ENCODE results near the gene SUGP2.
A peak's percentile ranks its signal among the peaks of the same experiment; 100 is the strongest.

SUGP2 gene

GRCh38 chr19:19059018-19059836 is 25.9 kb upstream of the SUGP2 start:
- no peak for FAIRE-seq

DNA sequence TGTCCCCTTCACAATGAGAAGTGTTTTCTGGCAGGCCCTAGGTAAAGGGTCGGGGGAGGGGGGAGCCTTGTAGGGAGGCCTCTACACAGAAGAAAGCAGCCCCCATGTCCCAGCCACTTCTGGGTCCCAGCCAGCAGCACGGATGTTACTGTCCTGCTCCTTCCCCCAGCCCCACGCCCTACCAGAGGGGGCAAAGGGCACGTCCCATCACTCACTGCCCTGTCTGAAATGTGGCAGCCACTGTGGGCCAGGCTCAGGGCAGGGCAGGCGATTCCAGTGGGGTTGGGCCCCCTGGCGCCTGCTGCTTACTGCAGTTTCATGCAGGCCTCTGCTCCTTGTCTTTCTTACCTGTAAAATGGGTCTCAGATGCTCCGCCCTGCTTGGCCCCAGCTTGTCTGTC is 24.4 kb upstream of the SUGP2 start:
- no peak for FAIRE-seq

- FAIRE-seq: no peak
Observed at GRCh38 chr19:19057317-19057716, 24.0 kb upstream of the SUGP2 start.

GRCh38 chr19:19056636-19057275 is 23.4 kb upstream of the SUGP2 start:
- no peak for FAIRE-seq

DNA sequence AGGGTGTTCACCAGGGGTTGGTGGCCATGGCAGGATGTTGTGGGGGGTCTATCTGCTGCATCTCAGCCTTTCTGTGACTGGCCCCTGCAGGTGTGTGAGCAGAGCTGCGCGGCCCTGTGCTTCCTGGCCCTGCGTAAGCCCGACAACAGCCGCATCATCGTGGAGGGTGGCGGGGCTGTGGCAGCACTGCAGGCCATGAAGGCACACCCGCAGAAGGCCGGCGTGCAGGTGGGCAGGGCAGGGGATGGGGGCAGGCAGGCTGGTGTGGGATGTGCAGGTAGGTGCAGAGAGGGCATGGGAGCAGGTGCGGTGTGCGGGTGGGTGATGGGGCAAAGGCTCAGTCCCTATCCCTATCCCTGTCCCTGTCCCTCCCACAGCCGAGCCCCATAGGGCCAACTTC is 22.4 kb upstream of the SUGP2 start:
- FAIRE-seq: no peak

DNA sequence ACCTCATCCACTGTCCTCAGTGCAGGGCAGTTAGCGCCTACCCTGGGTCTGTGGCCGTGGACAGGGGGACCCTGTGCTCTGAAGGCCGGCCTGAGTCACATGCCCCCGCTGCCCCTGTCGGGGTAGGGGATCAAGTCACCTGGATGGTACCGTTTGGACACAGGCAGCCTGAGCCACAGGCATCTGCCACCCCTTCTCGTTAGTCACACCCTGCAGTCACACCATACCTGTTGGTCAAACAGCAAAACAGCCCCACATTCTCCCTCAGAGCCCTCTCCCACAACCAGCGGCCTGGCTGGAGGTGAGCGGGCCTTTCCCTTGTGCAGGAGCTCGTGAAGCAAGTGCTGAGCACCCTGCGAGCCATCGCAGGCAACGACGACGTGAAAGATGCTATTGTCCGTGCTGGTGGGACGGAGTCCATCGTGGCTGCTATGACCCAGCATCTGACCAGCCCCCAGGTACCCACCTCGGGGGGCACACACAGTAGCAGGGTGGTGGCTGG is 21.7 kb upstream of the SUGP2 start:
- FAIRE-seq: no peak

DNA sequence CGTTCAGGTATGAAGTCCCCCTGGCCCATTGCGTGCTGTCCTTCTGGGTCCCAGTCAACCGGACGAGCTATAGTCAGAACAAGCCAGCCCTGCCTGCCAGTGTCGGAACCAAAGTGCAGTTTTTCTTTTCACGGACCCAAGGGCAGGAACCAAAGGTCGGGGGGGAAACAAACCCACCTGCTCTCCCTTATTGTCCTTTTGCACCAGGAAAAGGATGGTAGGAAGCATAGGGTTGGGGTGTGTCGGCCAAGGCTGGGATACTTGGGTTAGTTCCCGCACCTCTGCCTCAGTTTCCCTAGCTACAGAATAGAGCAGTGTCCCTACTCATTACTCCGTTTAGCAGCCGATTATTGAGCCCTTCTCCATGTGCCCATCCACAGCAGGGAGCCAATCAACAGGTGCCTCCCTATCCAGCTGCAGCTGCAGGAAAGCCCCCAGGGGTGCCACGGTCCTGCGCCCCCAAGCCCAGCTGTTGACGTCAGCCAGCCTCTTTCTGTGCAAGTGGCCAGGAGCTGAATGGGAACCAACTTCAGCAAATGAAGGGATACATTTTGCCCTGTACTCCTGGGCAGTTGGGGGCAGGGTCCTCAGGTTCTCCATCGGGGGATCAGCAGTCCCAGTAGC is 21.1 kb upstream of the SUGP2 start:
- no peak for FAIRE-seq

DNA sequence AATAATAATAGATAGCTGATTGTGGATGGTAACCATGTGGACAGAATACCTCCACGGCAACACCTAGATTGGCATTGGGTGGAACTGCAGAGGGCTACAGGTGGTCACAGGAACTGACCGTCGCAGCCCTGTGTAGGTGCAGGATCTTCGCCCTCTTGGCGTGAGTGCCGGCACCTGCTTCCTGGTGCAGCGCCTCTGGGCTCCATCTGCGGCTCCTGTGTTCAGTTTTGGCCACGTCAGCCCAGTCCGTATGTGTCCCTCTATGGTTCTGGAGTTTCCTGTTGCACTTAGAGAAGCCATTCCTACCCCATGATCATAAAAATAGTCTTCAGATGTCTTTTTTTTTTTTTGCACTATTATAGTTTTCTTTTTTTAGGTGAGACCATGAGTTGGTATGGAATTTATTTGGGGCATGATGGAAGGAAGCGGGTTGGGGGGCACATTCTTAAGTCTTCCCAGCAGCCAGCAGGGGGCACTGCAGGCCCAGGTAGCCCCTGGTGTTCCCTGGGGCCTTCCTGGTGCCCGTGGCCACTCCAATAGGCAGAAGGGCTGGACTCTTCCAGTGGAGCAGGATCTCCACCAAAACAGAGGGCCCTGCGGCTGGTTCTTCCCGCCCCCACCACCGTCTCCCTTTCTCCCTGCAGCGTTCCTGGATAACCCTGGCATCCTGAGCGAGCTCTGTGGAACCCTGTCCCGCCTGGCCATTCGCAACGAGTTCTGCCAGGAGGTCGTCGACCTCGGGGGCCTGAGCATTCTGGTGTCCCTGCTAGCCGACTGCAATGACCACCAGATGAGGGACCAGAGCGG is 20.4 kb upstream of the SUGP2 start:
- no peak for FAIRE-seq

DNA sequence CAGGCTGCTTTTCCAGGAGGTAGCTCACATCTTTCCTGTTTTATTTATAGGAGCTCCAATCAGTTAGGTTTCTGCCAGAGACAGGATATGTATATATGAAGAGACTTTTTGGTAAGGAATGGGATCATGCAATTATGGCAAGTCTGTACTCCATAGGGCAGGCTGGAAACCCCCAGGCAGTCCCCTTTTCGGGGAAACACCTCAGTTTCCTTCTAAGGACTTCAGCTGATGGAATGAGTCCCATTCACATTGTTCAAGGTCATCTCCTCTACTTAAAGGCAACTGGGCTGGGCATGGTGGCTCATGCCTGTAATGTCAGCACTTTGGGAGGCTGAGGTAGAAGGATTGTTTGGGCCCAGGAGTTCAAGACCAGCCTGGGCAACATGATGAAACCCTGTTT is 19.6 kb upstream of the SUGP2 start:
- no peak for FAIRE-seq

- FAIRE-seq: no peak
Observed at GRCh38 chr19:19051478-19052213, 18.3 kb upstream of the SUGP2 start.

DNA sequence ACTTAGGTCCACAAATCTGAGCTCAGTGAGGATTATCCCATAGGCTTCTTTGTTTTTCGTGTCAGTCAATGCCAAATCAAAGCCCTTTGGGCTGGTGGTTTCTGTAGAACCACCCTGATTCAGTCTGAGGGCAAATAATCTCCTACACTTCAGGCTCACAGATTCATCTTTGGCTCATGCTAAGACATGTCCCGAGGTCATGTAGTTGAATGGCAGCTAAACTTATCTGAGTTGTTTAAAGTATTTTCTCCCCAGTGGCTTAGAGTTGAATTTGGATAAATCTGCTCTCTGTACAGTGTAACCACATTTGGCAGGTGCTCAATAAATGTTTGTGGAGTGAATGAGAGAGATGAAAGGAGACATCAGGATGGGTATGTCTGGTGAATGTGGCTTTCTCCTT is 17.4 kb upstream of the SUGP2 start:
- FAIRE-seq: no peak

- no peak for FAIRE-seq
Observed at GRCh38 chr19:19050104-19050503, 16.8 kb upstream of the SUGP2 start.

GRCh38 chr19:19049406-19049805 is 16.1 kb upstream of the SUGP2 start:
- FAIRE-seq: no peak

DNA sequence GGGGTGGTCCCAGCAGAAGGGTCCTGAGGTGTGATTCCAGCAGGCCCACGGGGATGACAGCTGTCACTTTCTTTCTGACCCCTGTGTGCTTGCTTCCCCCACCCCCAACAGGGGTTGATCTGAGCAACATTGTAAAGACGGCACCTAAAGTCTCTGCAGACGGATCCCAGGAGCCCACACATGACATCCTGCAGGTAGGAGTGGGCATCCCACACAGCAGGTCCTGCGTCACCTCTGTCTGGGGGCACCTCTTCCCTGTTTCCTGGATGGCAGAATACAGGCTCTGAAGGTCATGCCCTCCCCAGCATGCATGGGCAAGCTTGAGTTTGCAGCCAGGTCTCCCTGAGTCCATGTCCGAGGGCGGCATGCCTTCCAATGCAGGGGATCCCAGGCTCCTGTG is 10.6 kb upstream of the SUGP2 start:
- no peak for FAIRE-seq

DNA sequence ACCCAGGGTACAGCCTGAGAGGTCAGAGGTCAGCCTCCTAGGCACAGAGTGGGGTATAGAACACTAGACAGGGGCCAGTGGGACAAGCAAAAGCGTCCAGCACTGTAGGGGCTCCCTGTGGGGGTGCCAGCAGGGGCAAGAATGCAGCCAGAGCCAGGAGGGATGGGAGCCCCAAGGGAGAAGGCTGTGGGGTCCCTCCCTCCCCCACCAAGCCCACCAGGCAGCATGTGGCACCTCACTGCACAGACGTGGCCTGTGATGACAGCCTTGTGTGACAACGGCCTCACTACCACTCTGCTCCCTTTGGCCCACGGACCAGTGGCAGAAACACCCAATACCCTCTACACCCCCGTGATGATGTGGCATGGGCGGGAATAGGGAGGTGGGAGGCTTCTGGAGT is 10.2 kb upstream of the SUGP2 start:
- FAIRE-seq: no peak

GRCh38 chr19:19042732-19043280 is 9.5 kb upstream of the SUGP2 start:
- no peak for FAIRE-seq

DNA sequence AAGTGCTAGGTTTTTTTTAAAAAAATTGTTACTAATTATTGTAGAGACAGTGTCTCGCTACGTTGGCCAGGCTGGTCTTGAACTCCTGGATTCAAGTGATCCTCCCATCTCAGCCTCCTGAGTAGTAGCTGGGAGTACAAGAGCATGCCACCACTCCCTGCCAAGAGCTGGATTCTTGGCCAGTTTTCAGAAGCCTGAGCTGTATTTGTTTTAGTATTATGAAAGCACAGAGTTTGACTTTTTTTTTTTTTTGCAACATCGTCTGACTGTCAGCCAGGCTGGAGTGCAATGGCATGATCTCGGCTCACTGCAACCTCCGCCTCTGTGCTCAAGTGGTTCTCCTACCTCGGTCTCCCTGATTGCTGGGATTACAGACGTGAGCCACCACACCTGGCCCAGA is 7.1 kb upstream of the SUGP2 start:
- FAIRE-seq: no peak

- FAIRE-seq: no peak
Observed at GRCh38 chr19:19039901-19040300, 6.6 kb upstream of the SUGP2 start.

DNA sequence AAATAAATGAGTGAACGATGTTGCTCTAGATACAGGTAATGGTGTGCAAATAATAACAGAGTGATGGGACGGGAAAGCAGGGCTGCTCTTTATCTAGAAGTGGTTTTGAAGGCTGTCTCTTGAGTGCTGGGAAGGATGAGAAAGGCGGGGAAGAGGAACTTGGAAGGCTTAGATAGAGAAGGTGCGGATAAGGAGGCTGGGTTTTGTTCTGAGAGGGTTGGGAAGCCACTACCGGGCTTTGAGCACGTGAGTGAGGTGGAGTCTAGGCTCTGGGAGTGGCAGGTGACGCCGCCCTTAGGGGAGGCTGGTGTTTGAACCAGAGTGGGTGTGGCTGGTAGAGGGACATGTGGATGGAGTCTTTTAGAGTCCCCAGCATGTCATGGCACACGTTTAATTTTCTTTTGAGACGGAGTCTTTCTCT is 897 bp upstream of the SUGP2 start:
- FAIRE-seq: peak; percentile 91

DNA sequence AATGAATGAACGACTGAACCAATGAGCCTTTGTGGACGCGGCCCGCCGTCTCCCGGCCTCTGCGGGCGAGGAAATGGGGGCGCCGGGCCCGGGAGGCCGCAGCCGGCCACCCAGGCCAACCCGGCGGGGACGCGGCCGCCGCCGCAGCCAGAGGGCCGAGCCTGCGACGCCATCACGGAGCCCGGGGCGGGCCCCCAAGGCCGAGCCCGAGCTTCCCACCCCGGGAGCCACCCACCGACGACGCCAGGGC is 216 bp downstream of the SUGP2 start:
- no peak for FAIRE-seq

- no peak for FAIRE-seq
Observed at GRCh38 chr19:19032420-19033175, 719 bp downstream of the SUGP2 start.

- no peak for FAIRE-seq
Observed at GRCh38 chr19:19031891-19032290, 1.4 kb downstream of the SUGP2 start.

Data from G401.6 (cell line).